Gastrocnemius medialis (tissue), 4 donors: ENCODE results near the gene CGGBP1.

ENCODE experiments used
- POLR2A ChIP-seq, 2 donors: fragments of 450-650 bp; IDR thresholded peaks; one replicate each; pipeline ENCODE4 v1.6.1; 2017; ENCODE audit warnings: antibody characterized with exemption in 2 of 2, mild to moderate bottlenecking in 2 of 2, moderate library complexity in 2 of 2
- TF ChIP-seq, protein P1 (sequence below), 5 experiments: fragments of 450-650 bp in 3 of 5; fragments of 200-600 bp in 2 of 5; sonication (generic) in 2 of 5; IDR thresholded peaks in 4 of 5; conservative IDR thresholded peaks in 1 of 5; 1 replicate in 4 of 5; 2 replicates in 1 of 5; pipeline ENCODE4 v1.5.1; 2016 to 2019; ENCODE audit warnings: antibody characterized with exemption in 5 of 5, mild to moderate bottlenecking in 3 of 5, moderate library complexity in 3 of 5

GRCh38 chr3:88036221-88036620 lies 22.6 kb downstream of the CGGBP1 start:
- TF ChIP-seq, protein P1, sequence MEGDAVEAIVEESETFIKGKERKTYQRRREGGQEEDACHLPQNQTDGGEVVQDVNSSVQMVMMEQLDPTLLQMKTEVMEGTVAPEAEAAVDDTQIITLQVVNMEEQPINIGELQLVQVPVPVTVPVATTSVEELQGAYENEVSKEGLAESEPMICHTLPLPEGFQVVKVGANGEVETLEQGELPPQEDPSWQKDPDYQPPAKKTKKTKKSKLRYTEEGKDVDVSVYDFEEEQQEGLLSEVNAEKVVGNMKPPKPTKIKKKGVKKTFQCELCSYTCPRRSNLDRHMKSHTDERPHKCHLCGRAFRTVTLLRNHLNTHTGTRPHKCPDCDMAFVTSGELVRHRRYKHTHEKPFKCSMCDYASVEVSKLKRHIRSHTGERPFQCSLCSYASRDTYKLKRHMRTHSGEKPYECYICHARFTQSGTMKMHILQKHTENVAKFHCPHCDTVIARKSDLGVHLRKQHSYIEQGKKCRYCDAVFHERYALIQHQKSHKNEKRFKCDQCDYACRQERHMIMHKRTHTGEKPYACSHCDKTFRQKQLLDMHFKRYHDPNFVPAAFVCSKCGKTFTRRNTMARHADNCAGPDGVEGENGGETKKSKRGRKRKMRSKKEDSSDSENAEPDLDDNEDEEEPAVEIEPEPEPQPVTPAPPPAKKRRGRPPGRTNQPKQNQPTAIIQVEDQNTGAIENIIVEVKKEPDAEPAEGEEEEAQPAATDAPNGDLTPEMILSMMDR (IDR thresholded peaks at IDR 0.05 in 4 of 5, conservative IDR thresholded peaks at IDR 0.05 in 1 of 5) = no peak
- TF ChIP-seq POLR2A (IDR thresholded peaks at IDR 0.05) = no peak
